B cell (primary cell): ENCODE results near the gene POLL. TPM values are rescaled to one million over a fixed set of nuclear protein-coding genes. Genes with fewer than 3 reads are reported as not detected.
A peak's percentile ranks its signal among the peaks of the same experiment; 100 is the strongest.

Source experiments
- ATAC-seq: fragments of 200-7000 bp; cut with Tn5 transposase; one replicate; pipeline ENCODE4 v1.10.0; 2021; ENCODE audit warnings: low read depth, mild to moderate bottlenecking, moderate number of reproducible peaks, moderate library complexity
- CTCF ChIA-PET: fragments of 350-600 bp; sonication (Branson Sonifier 250); formaldehyde crosslinking; loops from one replicate; lab custom pipeline; 2021; ENCODE audit warnings: antibody characterized with exemption, inconsistent platforms; lab: Charles Lee
- POLR2A ChIA-PET: fragments of 350-600 bp; sonication (Branson Sonifier 250); formaldehyde crosslinking; loops from one replicate; lab custom pipeline; 2021; ENCODE audit warnings: antibody characterized with exemption; lab: Charles Lee
- DNase-seq: peaks from one replicate; pipeline ENCODE4 v3.0.0; 2013
- H2AFZ ChIP-seq: 2 replicates; pipeline ENCODE4 v1.6.1; 2012; ENCODE audit warnings: mild to moderate bottlenecking, low read depth, low read length; ENCODE audit not compliant: insufficient read depth, poor library complexity, severe bottlenecking
- H3K27ac ChIP-seq, 2 donors: 1 replicate in 1 of 2; 2 replicates in 1 of 2; pipeline ENCODE4 v1.5.1; 2012 to 2013; ENCODE audit warnings: low read length in 2 of 2, mild to moderate bottlenecking in 2 of 2, moderate library complexity in 1 of 2
- H3K27me3 ChIP-seq, 4 experiments: fragments of 200-600 bp in 1 of 4; sonication (generic) in 1 of 4; replicated peaks in 1 of 4; 1 replicate in 2 of 4; 2 replicates in 2 of 4; pipeline versions ENCODE4 v1.6.1 to v1.7.0; 2013 to 2016; ENCODE audit warnings: low read length in 3 of 4, mild to moderate bottlenecking in 2 of 4, mixed read lengths in 1 of 4, moderate library complexity in 1 of 4; ENCODE audit not compliant: insufficient read depth in 4 of 4, control insufficient read depth in 3 of 4; ENCODE audit errors: control extremely low read depth in 1 of 4
- H3K36me3 ChIP-seq, 2 experiments: replicated peaks in 1 of 2; 1 replicate in 1 of 2; 2 replicates in 1 of 2; pipeline versions ENCODE4 v1.6.1 to v1.7.1; 2013; ENCODE audit warnings: low read length in 1 of 2; ENCODE audit not compliant: insufficient read depth in 2 of 2, control insufficient read depth in 1 of 2; ENCODE audit errors: control extremely low read depth in 1 of 2, extremely low read depth in 1 of 2
- H3K4me1 ChIP-seq, 2 donors: fragments of 200-600 bp in 1 of 2; sonication (generic) in 1 of 2; 1 replicate in 1 of 2; 2 replicates in 1 of 2; pipeline versions ENCODE4 v1.5.1 to v1.6.1; 2013 to 2017; ENCODE audit warnings: low read length in 2 of 2; ENCODE audit not compliant: control insufficient read depth in 2 of 2, insufficient read depth in 2 of 2
- H3K4me2 ChIP-seq: replicated peaks from 2 replicates; pipeline ENCODE3; 2012; ENCODE audit warnings: mild to moderate bottlenecking, low read depth, low read length; ENCODE audit not compliant: poor library complexity, severe bottlenecking
- H3K4me3 ChIP-seq, 5 experiments: fragments of 200-600 bp in 1 of 5; sonication (generic) in 1 of 5; 1 replicate in 3 of 5; 2 replicates in 2 of 5; pipeline versions ENCODE4 v1.5.1 to v1.7.0; 2011 to 2016; ENCODE audit warnings: low read length in 4 of 5, mild to moderate bottlenecking in 4 of 5, low read depth in 2 of 5, control low read depth in 1 of 5, moderate library complexity in 1 of 5; ENCODE audit not compliant: insufficient read depth in 1 of 5; ENCODE audit errors: control extremely low read depth in 1 of 5, extremely low read depth in 1 of 5
- H3K79me2 ChIP-seq: fragments of 200-600 bp; sonication (generic); one replicate; pipeline ENCODE4 v1.6.0; 2016; ENCODE audit warnings: low read length; ENCODE audit not compliant: control insufficient read depth, insufficient read depth
- H3K9ac ChIP-seq: fragments of 200-600 bp; sonication (generic); 2 replicates; pipeline ENCODE4 v1.6.1; 2017; ENCODE audit warnings: mild to moderate bottlenecking, low read length, moderate library complexity
- H3K9me3 ChIP-seq, 3 donors: one replicate each; pipeline versions ENCODE4 v1.6.1 to v1.7.1; 2013; ENCODE audit warnings: low read length in 2 of 3; ENCODE audit not compliant: control insufficient read depth in 2 of 3, insufficient read depth in 1 of 3; ENCODE audit errors: control extremely low read depth in 1 of 3
- H4K20me1 ChIP-seq: 2 replicates; pipeline ENCODE4 v1.6.0; 2012; ENCODE audit warnings: mild to moderate bottlenecking, low read length; ENCODE audit not compliant: insufficient read depth, control insufficient read depth, poor library complexity, severe bottlenecking
- H3K27ac Mint-ChIP-seq: one replicate; pipeline ENCODE4 v1.8.0; 2021; ENCODE audit warnings: mixed read lengths
- H3K27me3 Mint-ChIP-seq: one replicate; pipeline ENCODE4 v1.8.0; 2021; ENCODE audit warnings: mixed read lengths
- H3K4me1 Mint-ChIP-seq: one replicate; pipeline ENCODE4 v1.8.0; 2021; ENCODE audit warnings: mixed read lengths
- H3K4me3 Mint-ChIP-seq: one replicate; pipeline ENCODE4 v1.8.0; 2021; ENCODE audit warnings: mixed read lengths
- H3K9me3 Mint-ChIP-seq: one replicate; pipeline ENCODE4 v1.8.0; 2022; ENCODE audit warnings: mixed read lengths; ENCODE audit not compliant: insufficient read depth
- CTCF ChIP-seq: fragments of 200-600 bp; IDR thresholded peaks from one replicate; pipeline ENCODE4 v1.8.0; 2022; ENCODE audit warnings: antibody characterized with exemption, mild to moderate bottlenecking
- EZH2 ChIP-seq: IDR thresholded peaks from 2 replicates; pipeline ENCODE4 v1.6.1; 2012; ENCODE audit warnings: borderline replicate concordance, low read depth, mild to moderate bottlenecking, moderate library complexity, low read length; ENCODE audit not compliant: insufficient read depth, poor library complexity, severe bottlenecking
- WGBS: methylation state at CpG from one replicate; pipeline ENCODE4 v1.1.5; 2013; ENCODE audit warnings: missing lambda C conversion rate; ENCODE audit not compliant: insufficient coverage; 5-methylcytosine and 5-hydroxymethylcytosine counted together
- intact Hi-C: fragments of 100-400 bp; cut with micrococcal nuclease; formaldehyde crosslinking; loops from one replicate; pipeline ENCODE4 v1.10.0; 2022
- polyA plus RNA-seq: library from polyadenylated mRNA; depleted of rRNA; stranded (reverse); fragments of >200 nt; gene quantifications from 2 replicates; pipeline ENCODE4 v1.2.3, GENCODE V29; 2012
- total RNA-seq, 2 donors: library from RNA; stranded (reverse); fragments of 120-200 nt in 1 of 2; gene quantifications; 1 replicate in 1 of 2; 2 replicates in 1 of 2; pipeline versions ENCODE4 v1.2.3 to v1.2.4, GENCODE V29; 2013 to 2022

The POLL gene
- total and polyA plus RNA-seq, 2 donors (not counting 1 experiment from before 2014, with no cell fraction given) = 46.0 to 46.7 TPM

GRCh38 chr10:101566333-101567164 lies 21.5 kb downstream of the POLL start:
- Histone ChIP-seq H3K9me3 (peaks cover 0 to 8% (median 0%) of the 10 kb centered on the region in 3 donors), H3K9ac (no peak overlapping the region)
- CTCF ChIA-PET = no interaction called here

More at GRCh38 chr10:101566333-101567164, 21.5 kb downstream of the POLL start:
- H3K27me3 Mint-ChIP-seq = peaks cover 55% of the 10 kb centered on the region
- Histone ChIP-seq H3K27ac (no peak overlapping the region), H3K4me3 (peak overlapping the region in 1 of 5 experiments; percentile 9), H3K36me3 (no peaks in the 10 kb centered on the region), H3K4me2 (peak overlapping the region; percentile 60), H3K79me2 (no peaks in the 10 kb centered on the region), H3K4me1 (peaks cover 21 to 28% of the 10 kb centered on the region in 2 donors), H4K20me1 (no peaks in the 10 kb centered on the region), H2AFZ (peak overlapping the region; percentile 13), H3K27me3 (peaks cover 0 to 51% (median 35%) of the 10 kb centered on the region in 4 experiments)
- H3K4me1 Mint-ChIP-seq = peaks cover 17% of the 10 kb centered on the region
- POLR2A ChIA-PET = no interaction called here
- intact Hi-C loops = no loop called here
- TF ChIP-seq EZH2 (no peak), CTCF (no peak)
- no peak for ATAC-seq
- H3K27ac Mint-ChIP-seq = no peak overlapping the region
- DNase-seq = peak; percentile 44
- H3K4me3 Mint-ChIP-seq = peak overlapping the region; percentile 69
- WGBS = 14% methylated on average over 52 of the region's 59 CpGs
- H3K9me3 Mint-ChIP-seq = no peaks in the 10 kb centered on the region
